Suprapubic skin (tissue), 3 donors: ENCODE data around the gene RPH3AL.

Experiments used
- CTCF ChIP-seq, 2 donors: fragments of 200-600 bp in 1 of 2; fragments of 450-650 bp in 1 of 2; sonication (generic) in 1 of 2; IDR thresholded peaks; one replicate each; pipeline ENCODE4 v1.5.1; 2016 to 2019; ENCODE audit warnings: antibody characterized with exemption in 2 of 2, mild to moderate bottlenecking in 1 of 2, moderate library complexity in 1 of 2
- EP300 ChIP-seq: sonication (generic); formaldehyde crosslinking; IDR thresholded peaks from one replicate; pipeline ENCODE4 v1.6.1; 2017; ENCODE audit warnings: antibody characterized with exemption

GRCh38 chr17:334974-335481, 17.6 kb downstream of the RPH3AL start:
- no peak for TF ChIP-seq CTCF (IDR thresholded peaks at IDR 0.05)
- TF ChIP-seq EP300, result no peak
